ENCODE measurements around the gene FBLIM1.

FBLIM1 gene

DNA sequence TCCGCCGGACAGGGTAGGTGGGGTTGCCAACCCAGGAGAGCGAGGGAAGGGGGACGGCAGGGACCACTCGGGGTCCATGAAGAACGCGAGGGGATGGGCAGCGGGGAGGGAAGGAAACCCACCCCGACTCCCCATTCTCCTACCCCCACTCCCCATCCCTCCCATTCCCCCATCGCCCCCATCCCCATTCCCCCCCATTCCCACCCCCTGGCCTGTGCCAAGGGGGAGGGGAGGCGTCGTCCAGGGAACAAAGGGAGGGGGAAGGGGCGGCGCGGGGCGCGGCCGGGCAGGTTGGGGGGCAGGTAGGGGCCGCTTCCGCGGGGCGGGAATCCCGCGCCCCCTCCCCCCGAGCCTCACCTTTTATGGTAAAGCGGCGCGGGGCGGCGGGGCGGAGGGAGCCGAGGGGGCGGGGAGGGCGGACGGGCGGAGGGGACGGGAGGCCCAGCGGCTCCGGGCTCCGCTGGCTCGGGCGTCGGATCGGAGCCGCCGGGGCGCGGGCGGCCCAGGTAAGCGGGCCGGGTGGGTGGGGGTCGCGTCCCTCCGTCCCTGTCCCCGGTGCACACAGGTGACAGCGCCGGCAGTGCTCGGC lies at the start of gene FBLIM1:
Gene FBLIM1 (plus strand): TSS at position 453 of the 589 bp plus-strand sequence. CDS start 6,189 bp downstream, outside the sequence.
- peak within 1 kb of the TSS; percentile 89 for H3K9ac ChIP-seq (ENCODE audit: low read depth, low read length)
- H3K36me3 ChIP-seq (ENCODE audit: insufficient read depth, low read length) = no peaks in the 10 kb centered on the region

GRCh38 chr1:15709226-15709625 lies 49.4 kb upstream of the FBLIM1 start:
- Histone ChIP-seq H3K9ac (ENCODE audit: low read depth, low read length) (no peak overlapping the region), H3K4me1 (ENCODE audit: insufficient read depth, low read length) (no peaks in the 10 kb centered on the region), H3K9me3 (ENCODE audit: control insufficient read depth, insufficient read depth, low read length) (no peaks in the 10 kb centered on the region), H3K36me3 (ENCODE audit: insufficient read depth, low read length) (no peaks in the 10 kb centered on the region; the same call in 1 of the 2 replicates)

More for the DNA sequence above, at the start of gene FBLIM1:
- Histone ChIP-seq H3K9me3 (ENCODE audit: control insufficient read depth, insufficient read depth, low read length) (no peaks in the 10 kb centered on the region), H3K4me1 (ENCODE audit: insufficient read depth, low read length) (peaks cover 34% of the 10 kb centered on the region)

DNA sequence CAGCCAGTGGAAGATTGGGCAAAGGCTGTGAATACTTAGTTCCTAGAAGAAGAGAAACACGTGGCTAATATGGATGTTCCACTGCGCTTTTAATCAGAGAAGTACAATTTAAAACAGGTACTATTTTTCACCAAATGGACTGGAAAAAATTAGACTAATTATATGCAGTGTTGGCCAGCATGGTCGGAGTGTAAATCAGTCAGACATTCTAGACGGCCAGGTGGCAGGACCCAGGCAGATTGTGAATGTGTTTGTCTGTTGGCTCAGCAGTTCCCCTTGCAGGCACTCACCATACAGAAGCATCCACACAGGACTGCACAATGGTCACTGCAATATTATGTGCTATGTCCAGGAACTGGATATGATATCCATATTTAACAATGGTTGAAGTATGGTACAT lies 46.4 kb upstream of the FBLIM1 start:
- no peak overlapping the region for H3K9ac ChIP-seq (ENCODE audit: low read depth, low read length)
- no peaks in the 10 kb centered on the region for H3K9me3 ChIP-seq (ENCODE audit: control insufficient read depth, insufficient read depth, low read length)
- no peaks in the 10 kb centered on the region for H3K4me1 ChIP-seq (ENCODE audit: insufficient read depth, low read length)
- H3K36me3 ChIP-seq (ENCODE audit: insufficient read depth, low read length) = no peaks in the 10 kb centered on the region; the same call in none of the 2 replicates

DNA sequence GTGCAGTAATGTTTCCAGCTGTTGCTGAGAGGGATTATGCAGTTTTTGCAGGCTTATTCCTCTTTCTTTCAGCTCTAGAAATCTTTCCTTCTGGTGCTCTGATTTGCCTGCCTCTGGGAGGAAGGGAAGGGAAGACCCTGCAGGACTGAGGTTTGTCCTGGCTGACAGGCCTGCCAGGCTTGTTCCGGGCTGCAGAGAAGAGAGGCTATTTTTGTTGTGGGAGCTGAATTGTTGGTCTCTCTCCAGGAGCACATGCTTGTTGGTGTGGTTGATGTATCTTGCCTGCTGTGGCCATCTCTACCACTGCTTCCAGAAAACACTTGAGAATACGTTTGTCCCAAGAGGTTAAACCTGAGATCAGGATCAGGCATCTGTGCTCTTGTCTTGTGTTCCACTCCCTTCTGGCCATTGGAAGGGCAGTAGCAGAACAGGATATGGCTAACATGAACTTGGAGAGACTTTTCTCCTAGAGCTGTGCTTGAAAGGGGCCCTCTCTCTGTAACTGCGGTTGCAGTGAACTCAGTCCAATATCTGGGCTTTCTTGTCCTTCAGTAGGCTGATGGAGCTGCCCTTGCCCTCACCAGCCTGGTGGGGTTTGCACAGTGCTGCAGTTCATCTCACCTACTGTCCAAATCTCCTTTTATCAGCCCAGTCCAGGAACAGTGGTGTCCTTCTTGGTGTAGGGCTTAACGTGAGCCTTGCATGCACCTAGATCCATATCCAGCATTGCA lies 44.0 kb upstream of the FBLIM1 start:
- Histone ChIP-seq H3K9me3 (ENCODE audit: control insufficient read depth, insufficient read depth, low read length) (no peaks in the 10 kb centered on the region), H3K36me3 (ENCODE audit: insufficient read depth, low read length) (no peaks in the 10 kb centered on the region; the same call in none of the 2 replicates), H3K4me1 (ENCODE audit: insufficient read depth, low read length) (no peaks in the 10 kb centered on the region), H3K9ac (ENCODE audit: low read depth, low read length) (no peak overlapping the region)

- Histone ChIP-seq H3K4me1 (ENCODE audit: insufficient read depth, low read length) (no peaks in the 10 kb centered on the region), H3K9me3 (ENCODE audit: control insufficient read depth, insufficient read depth, low read length) (no peaks in the 10 kb centered on the region), H3K9ac (ENCODE audit: low read depth, low read length) (no peak overlapping the region), H3K36me3 (ENCODE audit: insufficient read depth, low read length) (no peaks in the 10 kb centered on the region; the same call in 1 of the 2 replicates)
Observed at GRCh38 chr1:15717418-15718125, 41.0 kb upstream of the FBLIM1 start.

DNA sequence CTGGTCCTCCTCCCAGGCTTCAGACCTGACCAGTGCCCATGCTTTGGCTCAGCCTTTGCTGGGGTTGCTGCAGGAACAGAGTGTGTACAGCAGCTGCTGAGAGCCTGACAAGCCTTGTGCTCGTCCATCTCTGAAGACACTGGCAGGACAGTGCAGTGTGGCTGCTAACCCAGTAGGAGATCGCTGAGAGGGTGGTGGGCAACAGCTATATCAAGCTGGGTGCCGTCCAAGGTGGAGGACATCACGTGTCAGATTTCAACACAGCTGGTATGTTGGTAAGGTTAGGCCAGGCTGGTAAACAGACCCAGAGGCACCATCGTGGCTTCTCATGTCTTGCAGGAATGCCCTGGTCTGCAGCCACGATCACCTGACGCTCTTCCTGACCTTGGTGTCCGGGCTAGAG lies 40.4 kb upstream of the FBLIM1 start:
- no peaks in the 10 kb centered on the region for H3K4me1 ChIP-seq (ENCODE audit: insufficient read depth, low read length)
- H3K36me3 ChIP-seq (ENCODE audit: insufficient read depth, low read length) = no peaks in the 10 kb centered on the region; the same call in 1 of the 2 replicates
- H3K9ac ChIP-seq (ENCODE audit: low read depth, low read length) = no peak overlapping the region
- no peaks in the 10 kb centered on the region for H3K9me3 ChIP-seq (ENCODE audit: control insufficient read depth, insufficient read depth, low read length)

DNA sequence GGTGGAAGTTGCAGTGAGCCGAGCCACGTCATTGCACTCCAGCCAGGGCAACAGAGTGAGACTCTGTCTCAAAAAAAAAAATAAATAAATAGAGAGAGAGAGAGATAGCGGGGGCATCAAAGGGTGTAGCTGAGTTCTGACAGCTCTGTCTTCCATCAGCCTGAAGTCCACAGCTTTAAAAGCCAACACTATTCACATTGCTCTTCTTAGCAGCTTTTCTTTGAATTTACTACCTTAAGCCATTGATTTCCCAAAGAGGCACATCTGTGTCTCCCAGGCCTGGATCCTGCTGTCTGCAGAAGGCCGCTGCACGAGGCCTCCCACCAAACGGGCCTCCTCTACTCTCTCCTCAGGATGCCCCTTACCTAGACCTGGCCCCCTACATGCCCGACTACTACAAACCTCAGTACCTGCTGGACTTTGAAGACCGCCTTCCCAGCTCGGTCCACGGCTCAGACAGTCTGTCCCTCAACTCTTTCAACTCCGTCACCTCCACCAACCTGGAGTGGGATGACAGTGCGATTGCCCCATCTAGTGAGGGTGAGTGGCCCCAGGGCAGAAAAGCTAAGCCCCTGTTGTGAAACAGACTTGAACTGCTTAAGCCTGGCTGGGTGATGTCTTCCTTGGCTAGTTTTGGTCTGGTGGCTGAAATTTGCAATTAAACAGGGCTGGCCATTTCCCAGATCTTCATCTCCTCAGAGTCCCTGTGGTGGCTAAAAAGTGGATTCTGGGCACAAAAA lies 39.0 kb upstream of the FBLIM1 start:
- Histone ChIP-seq H3K4me1 (ENCODE audit: insufficient read depth, low read length) (no peaks in the 10 kb centered on the region), H3K36me3 (ENCODE audit: insufficient read depth, low read length) (no peaks in the 10 kb centered on the region; the same call in 1 of the 2 replicates), H3K9ac (ENCODE audit: low read depth, low read length) (no peak overlapping the region)

GRCh38 chr1:15720861-15721260 lies 37.7 kb upstream of the FBLIM1 start:
- no peaks in the 10 kb centered on the region for H3K9me3 ChIP-seq (ENCODE audit: control insufficient read depth, insufficient read depth, low read length)
- no peak overlapping the region for H3K9ac ChIP-seq (ENCODE audit: low read depth, low read length)
- H3K4me1 ChIP-seq (ENCODE audit: insufficient read depth, low read length) = no peaks in the 10 kb centered on the region
- H3K36me3 ChIP-seq (ENCODE audit: insufficient read depth, low read length) = no peaks in the 10 kb centered on the region; the same call in 1 of the 2 replicates

More for the DNA sequence above, 39.0 kb upstream of the FBLIM1 start:
- no peaks in the 10 kb centered on the region for H3K9me3 ChIP-seq (ENCODE audit: control insufficient read depth, insufficient read depth, low read length)

DNA sequence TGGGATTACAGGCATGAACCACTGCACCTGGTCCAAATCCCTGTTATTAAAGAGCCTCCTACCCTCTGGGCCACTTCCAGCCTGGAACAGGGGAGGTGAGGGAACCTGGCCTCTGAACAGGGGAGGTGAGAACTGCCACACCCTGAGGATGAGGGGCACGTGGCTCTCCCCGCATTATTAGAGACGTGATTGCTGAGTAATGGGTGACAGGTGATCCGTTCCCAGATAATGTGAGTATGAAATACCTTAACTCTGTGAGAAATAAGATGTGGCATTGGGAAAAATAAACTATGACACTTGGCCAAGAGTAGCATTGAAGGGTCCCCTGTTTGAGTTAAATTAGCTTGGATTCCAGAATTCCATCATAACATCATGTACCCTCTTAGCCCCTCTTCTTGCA lies 36.2 kb upstream of the FBLIM1 start:
- no peaks in the 10 kb centered on the region for H3K4me1 ChIP-seq (ENCODE audit: insufficient read depth, low read length)
- no peak overlapping the region for H3K9ac ChIP-seq (ENCODE audit: low read depth, low read length)
- H3K36me3 ChIP-seq (ENCODE audit: insufficient read depth, low read length) = no peaks in the 10 kb centered on the region
- H3K9me3 ChIP-seq (ENCODE audit: control insufficient read depth, insufficient read depth, low read length) = no peaks in the 10 kb centered on the region

- Histone ChIP-seq H3K4me1 (ENCODE audit: insufficient read depth, low read length) (no peaks in the 10 kb centered on the region), H3K9me3 (ENCODE audit: control insufficient read depth, insufficient read depth, low read length) (no peaks in the 10 kb centered on the region), H3K9ac (ENCODE audit: low read depth, low read length) (no peak overlapping the region), H3K36me3 (ENCODE audit: insufficient read depth, low read length) (no peaks in the 10 kb centered on the region)
Observed at GRCh38 chr1:15722836-15723532, 35.6 kb upstream of the FBLIM1 start.

- no peaks in the 10 kb centered on the region for H3K9me3 ChIP-seq (ENCODE audit: control insufficient read depth, insufficient read depth, low read length)
- H3K4me1 ChIP-seq (ENCODE audit: insufficient read depth, low read length) = no peaks in the 10 kb centered on the region
- H3K36me3 ChIP-seq (ENCODE audit: insufficient read depth, low read length) = no peaks in the 10 kb centered on the region
- H3K9ac ChIP-seq (ENCODE audit: low read depth, low read length) = no peak overlapping the region
Observed at GRCh38 chr1:15723631-15724246, 34.9 kb upstream of the FBLIM1 start.

DNA sequence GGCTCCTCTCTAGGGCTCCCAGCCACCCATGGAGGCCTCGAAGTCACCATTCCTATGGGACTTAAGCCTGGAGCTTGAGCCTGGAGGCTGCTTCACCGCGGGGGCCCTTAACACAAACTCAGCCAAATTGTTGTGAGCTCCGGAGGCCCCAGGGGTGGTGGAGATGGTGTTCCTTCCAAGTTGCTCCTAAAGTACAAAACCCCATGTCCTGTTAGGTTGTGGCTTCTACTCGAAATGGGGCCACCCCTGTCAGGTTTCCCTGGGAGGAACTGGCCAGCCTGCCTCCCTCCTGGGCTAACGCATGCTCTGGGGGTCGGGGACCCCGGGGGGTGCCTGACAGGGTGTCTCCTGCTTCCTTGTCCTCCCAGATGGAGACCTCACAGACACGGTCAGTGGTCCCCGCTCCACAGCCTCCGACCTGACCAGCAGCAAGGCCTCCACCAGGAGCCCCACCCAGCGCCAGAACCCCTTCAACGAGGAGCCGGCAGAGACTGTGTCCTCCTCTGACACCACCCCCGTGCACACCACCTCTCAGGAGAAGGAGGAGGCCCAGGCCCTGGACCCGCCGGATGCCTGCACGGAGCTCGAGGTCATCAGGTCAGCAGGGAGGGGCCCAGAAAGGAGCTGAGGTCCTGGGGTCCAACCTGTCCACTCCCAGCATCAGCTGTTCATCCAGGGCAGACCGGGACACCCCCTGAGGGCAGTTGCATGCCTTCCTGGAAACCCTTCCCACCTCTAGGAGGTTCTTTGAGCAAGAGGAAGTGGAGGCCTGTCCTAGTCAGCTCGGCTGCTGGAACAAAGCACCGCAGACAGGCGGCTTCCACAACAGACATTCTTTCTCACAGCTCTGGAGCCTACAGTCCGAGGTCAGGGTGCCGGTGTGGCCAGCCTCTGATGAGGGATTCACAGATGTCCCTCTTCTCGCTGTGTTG lies 33.4 kb upstream of the FBLIM1 start:
- Histone ChIP-seq H3K36me3 (ENCODE audit: insufficient read depth, low read length) (no peaks in the 10 kb centered on the region), H3K4me1 (ENCODE audit: insufficient read depth, low read length) (no peaks in the 10 kb centered on the region)

DNA sequence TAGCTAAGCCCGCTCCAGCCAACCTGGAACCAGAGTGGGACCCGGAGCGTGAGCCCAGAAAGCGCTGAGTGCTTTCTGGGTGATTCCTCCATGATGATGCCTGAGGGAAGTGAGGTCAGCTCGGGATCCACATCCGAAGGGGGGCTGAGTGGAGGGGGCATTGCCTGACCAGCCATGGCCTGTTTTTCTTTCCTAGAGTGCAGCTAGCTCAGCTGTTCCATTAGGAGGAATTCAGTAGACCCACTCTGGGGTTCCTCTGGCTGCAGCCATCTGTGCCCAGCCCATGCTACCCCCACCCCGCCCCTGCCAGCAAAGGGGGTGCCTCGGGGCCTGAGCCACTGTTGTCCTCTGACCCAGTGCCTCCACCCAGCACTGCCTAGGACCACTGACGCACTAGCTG lies 32.1 kb upstream of the FBLIM1 start:
- Histone ChIP-seq H3K4me1 (ENCODE audit: insufficient read depth, low read length) (no peaks in the 10 kb centered on the region), H3K9me3 (ENCODE audit: control insufficient read depth, insufficient read depth, low read length) (no peaks in the 10 kb centered on the region), H3K9ac (ENCODE audit: low read depth, low read length) (no peak overlapping the region), H3K36me3 (ENCODE audit: insufficient read depth, low read length) (no peaks in the 10 kb centered on the region)

More for the DNA sequence above, 33.4 kb upstream of the FBLIM1 start:
- Histone ChIP-seq H3K9ac (ENCODE audit: low read depth, low read length) (no peak overlapping the region), H3K9me3 (ENCODE audit: control insufficient read depth, insufficient read depth, low read length) (no peaks in the 10 kb centered on the region)

All from ES-I3 (cell line).